Neural cell (in vitro differentiated cells): Measurements from ENCODE around the gene PTPRD.

Source experiments
- RAD21 ChIP-seq: fragments of 450-650 bp; conservative IDR thresholded peaks from 2 replicates; pipeline ENCODE4 v1.6.1; 2014; ENCODE audit warnings: antibody characterized with exemption, mild to moderate bottlenecking, moderate library complexity
- TAF1 ChIP-seq: IDR thresholded peaks from 2 replicates; pipeline ENCODE4 v1.6.1; 2012; ENCODE audit warnings: low read depth
- TF ChIP-seq, protein P1 (sequence below): fragments of 450-650 bp; IDR thresholded peaks from 2 replicates; pipeline ENCODE4 v1.5.1; 2014; ENCODE audit warnings: antibody characterized with exemption, mild to moderate bottlenecking, moderate library complexity; ENCODE audit not compliant: poor library complexity, severe bottlenecking

- TF ChIP-seq, protein P1, sequence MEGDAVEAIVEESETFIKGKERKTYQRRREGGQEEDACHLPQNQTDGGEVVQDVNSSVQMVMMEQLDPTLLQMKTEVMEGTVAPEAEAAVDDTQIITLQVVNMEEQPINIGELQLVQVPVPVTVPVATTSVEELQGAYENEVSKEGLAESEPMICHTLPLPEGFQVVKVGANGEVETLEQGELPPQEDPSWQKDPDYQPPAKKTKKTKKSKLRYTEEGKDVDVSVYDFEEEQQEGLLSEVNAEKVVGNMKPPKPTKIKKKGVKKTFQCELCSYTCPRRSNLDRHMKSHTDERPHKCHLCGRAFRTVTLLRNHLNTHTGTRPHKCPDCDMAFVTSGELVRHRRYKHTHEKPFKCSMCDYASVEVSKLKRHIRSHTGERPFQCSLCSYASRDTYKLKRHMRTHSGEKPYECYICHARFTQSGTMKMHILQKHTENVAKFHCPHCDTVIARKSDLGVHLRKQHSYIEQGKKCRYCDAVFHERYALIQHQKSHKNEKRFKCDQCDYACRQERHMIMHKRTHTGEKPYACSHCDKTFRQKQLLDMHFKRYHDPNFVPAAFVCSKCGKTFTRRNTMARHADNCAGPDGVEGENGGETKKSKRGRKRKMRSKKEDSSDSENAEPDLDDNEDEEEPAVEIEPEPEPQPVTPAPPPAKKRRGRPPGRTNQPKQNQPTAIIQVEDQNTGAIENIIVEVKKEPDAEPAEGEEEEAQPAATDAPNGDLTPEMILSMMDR: no peak
- TF ChIP-seq TAF1: no peak
- TF ChIP-seq RAD21: no peak
These were observed 1729.5 kb downstream of the PTPRD start for GRCh38 chr9:8883321-8883720.
